Measurements from ENCODE around the gene FHL3. TPM values are rescaled to one million over a fixed set of nuclear protein-coding genes. Genes with fewer than 3 reads are reported as not detected.

The FHL3 gene
- total and polyA plus RNA-seq, 2 donors (not counting 3 experiments of a cell fraction or from before 2014, with no cell fraction given) = 26.1 to 58.7 TPM

- peaks cover 26% of the 10 kb centered on the region for H3K4me1 ChIP-seq (ENCODE audit: control insufficient read depth, extremely low read depth, insufficient read depth, low read length)
- peaks cover 23% of the 10 kb centered on the region for H3K79me2 ChIP-seq (ENCODE audit: control insufficient read depth, insufficient read depth, low read length)
- peak overlapping the region; percentile 90 for H3K27ac ChIP-seq (ENCODE audit: insufficient read depth, low read depth, low read length)
- no TSS peak for BruUV-seq (replicated peaks)
- intact Hi-C loops (cut with micrococcal nuclease) (loop anchor here (10.0 kb wide), 1 partner anchor 435 kb away; no protein-coding TSS in a partner anchor), dilution Hi-C loops (cut with MboI; ENCODE audit: extremely low pct_ligation_motif_present, low sequenced_read_pairs) (no loop called here)
- ChIA-PET POLR2A (interaction anchor here (1.6 kb wide), 1 partner anchor 20 kb away, joined by 4 read pairs; no protein-coding TSS in a partner anchor), CTCF (interaction anchor here (1.1 kb wide), 1 partner anchor 9 kb away, joined by 5 read pairs; no protein-coding TSS in a partner anchor)
- DNase-seq (ENCODE audit: low read depth, low spot score) (no peak), FAIRE-seq (no peak)
- H3K9ac ChIP-seq (replicated peaks; ENCODE audit: extremely low read depth, insufficient read depth, low read length) = no peak overlapping the region
- no peaks in the 10 kb centered on the region for H3K27me3 ChIP-seq (ENCODE audit: control insufficient read depth in 2 of 2, insufficient read depth in 2 of 2, low read length in 2 of 2)
- no peak for TF ChIP-seq JUN (IDR thresholded peaks at IDR 0.05; ENCODE audit: borderline replicate concordance, insufficient read depth, insufficient read length, low read depth)
- TF ChIP-seq MAX (IDR thresholded peaks at IDR 0.05; ENCODE audit: insufficient read depth, insufficient read length) = no peak
- TF ChIP-seq MYC (IDR thresholded peaks at IDR 0.05; ENCODE audit: low read depth, low read length) = no peak
- TF ChIP-seq, protein P1, sequence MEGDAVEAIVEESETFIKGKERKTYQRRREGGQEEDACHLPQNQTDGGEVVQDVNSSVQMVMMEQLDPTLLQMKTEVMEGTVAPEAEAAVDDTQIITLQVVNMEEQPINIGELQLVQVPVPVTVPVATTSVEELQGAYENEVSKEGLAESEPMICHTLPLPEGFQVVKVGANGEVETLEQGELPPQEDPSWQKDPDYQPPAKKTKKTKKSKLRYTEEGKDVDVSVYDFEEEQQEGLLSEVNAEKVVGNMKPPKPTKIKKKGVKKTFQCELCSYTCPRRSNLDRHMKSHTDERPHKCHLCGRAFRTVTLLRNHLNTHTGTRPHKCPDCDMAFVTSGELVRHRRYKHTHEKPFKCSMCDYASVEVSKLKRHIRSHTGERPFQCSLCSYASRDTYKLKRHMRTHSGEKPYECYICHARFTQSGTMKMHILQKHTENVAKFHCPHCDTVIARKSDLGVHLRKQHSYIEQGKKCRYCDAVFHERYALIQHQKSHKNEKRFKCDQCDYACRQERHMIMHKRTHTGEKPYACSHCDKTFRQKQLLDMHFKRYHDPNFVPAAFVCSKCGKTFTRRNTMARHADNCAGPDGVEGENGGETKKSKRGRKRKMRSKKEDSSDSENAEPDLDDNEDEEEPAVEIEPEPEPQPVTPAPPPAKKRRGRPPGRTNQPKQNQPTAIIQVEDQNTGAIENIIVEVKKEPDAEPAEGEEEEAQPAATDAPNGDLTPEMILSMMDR (IDR thresholded peaks at IDR 0.05; ENCODE audit: extremely low read depth in 1 of 2, insufficient read depth in 1 of 2, low read depth in 1 of 2, low read length in 2 of 2) = no peak
- TF ChIP-seq EZH2 (IDR thresholded peaks at IDR 0.05; ENCODE audit: borderline replicate concordance, low read depth, low read length, severe bottlenecking) = no peak
- TF ChIP-seq POLR2A (IDR thresholded peaks at IDR 0.05; ENCODE audit: low read depth, low read length) = no peak
- no peak for TF ChIP-seq POLR2AphosphoS5 (IDR thresholded peaks at IDR 0.05; ENCODE audit: insufficient read depth, low read depth, low read length)
- no peak for TF ChIP-seq FOS (IDR thresholded peaks at IDR 0.05; ENCODE audit: borderline replicate concordance, insufficient read depth, low read length)
- no peak for TF ChIP-seq GATA2 (IDR thresholded peaks at IDR 0.05; ENCODE audit: insufficient read depth, insufficient read length, low read depth, low read length)
- no peak overlapping the region for H3K4me2 ChIP-seq (ENCODE audit: insufficient read depth, low read length)
- H3K9me1 ChIP-seq (replicated peaks; ENCODE audit: control insufficient read depth, extremely low read depth, insufficient read depth, low read length) = no peaks in the 10 kb centered on the region
- H3K4me3 ChIP-seq (replicated peaks in 1 of 3; ENCODE audit: insufficient read depth in 1 of 3, low read depth in 1 of 3, low read length in 3 of 3) = no peak overlapping the region
- no peak overlapping the region for H2AFZ ChIP-seq (ENCODE audit: low read depth, low read length)
- H4K20me1 ChIP-seq (replicated peaks; ENCODE audit: control insufficient read depth, extremely low read depth, insufficient read depth, low read length) = no peaks in the 10 kb centered on the region
- H3K9me3 ChIP-seq (replicated peaks; ENCODE audit: control insufficient read depth, insufficient read depth, low read length) = no peaks in the 10 kb centered on the region
- H3K36me3 ChIP-seq (ENCODE audit: control insufficient read depth in 2 of 2, extremely low read depth in 1 of 2, insufficient read depth in 2 of 2, low read length in 2 of 2) = no peaks in the 10 kb centered on the region
These were observed 4.5 kb upstream of the FHL3 start for GRCh38 chr1:38009841-38010180.
